Neural progenitor cell (in vitro differentiated cells): ENCODE measurements around the gene UBE2F.

Source experiments
- CTCF ChIP-seq: fragments of 200-600 bp; sonication (generic); IDR thresholded peaks from 2 replicates; pipeline ENCODE4 v1.5.1; 2017; ENCODE audit warnings: antibody characterized with exemption, mild to moderate bottlenecking
- EZH2 ChIP-seq: fragments of 200-600 bp; sonication (generic); IDR thresholded peaks from 2 replicates; pipeline ENCODE4 v1.6.1; 2017; ENCODE audit warnings: antibody characterized with exemption, mild to moderate bottlenecking, moderate library complexity
- EZH2phosphoT487 ChIP-seq: fragments of 200-600 bp; sonication (generic); IDR thresholded peaks from 2 replicates; pipeline ENCODE4 v1.6.1; 2017; ENCODE audit warnings: antibody characterized with exemption

- TF ChIP-seq CTCF: no peak
- TF ChIP-seq EZH2: no peak
- TF ChIP-seq EZH2phosphoT487: no peak
Measured at GRCh38 chr2:237924164-237924534, 42.7 kb upstream of the UBE2F start.
